ENCODE measurements around the gene MSI1. TPM values are rescaled to one million over a fixed set of nuclear protein-coding genes. Genes with fewer than 3 reads are reported as not detected.

MSI1 gene
- total RNA-seq, 4 donors from 2014 or later: 0.16 to 9.2 (median 0.70) TPM

- no peaks in the 10 kb centered on the region for H3K9me3 ChIP-seq
- 69% methylated on average over 3 of the region's 6 CpGs; no CpG with 5 or more reads in 1 of the 2 donors for WGBS, 2 donors (ENCODE audit: low coverage in 1 of 2)
- ATAC-seq: no peak
- H3K27me3 ChIP-seq: peaks cover 33% of the 10 kb centered on the region
- H3K36me3 ChIP-seq: no peaks in the 10 kb centered on the region
- no peak overlapping the region for H3K4me3 ChIP-seq
- TF ChIP-seq POLR2AphosphoS5 (IDR thresholded peaks at IDR 0.05) (no peak), POLR2A (IDR thresholded peaks at IDR 0.05) (no peak), CTCF (IDR thresholded peaks at IDR 0.05) (no peak), EP300 (IDR thresholded peaks at IDR 0.05) (no peak)
- no peak overlapping the region for H3K27ac ChIP-seq
- H3K4me1 ChIP-seq: peaks cover 0 to 34% (median 8%) of the 10 kb centered on the region in 3 donors
These were observed 4.5 kb downstream of the MSI1 start for GRCh38 chr12:120364487-120364886.

- Histone ChIP-seq H3K4me3 (no peak overlapping the region), H3K9me3 (no peaks in the 10 kb centered on the region), H3K27me3 (peaks cover 24% of the 10 kb centered on the region), H3K4me1 (peaks cover 0 to 26% (median 3%) of the 10 kb centered on the region in 3 donors), H3K36me3 (no peaks in the 10 kb centered on the region), H3K27ac (no peak overlapping the region)
- WGBS, 2 donors (ENCODE audit: low coverage in 1 of 2): 70 to 81% methylated on average over 5 of the region's 9 CpGs
- TF ChIP-seq POLR2A (IDR thresholded peaks at IDR 0.05) (no peak), CTCF (IDR thresholded peaks at IDR 0.05) (no peak), EP300 (IDR thresholded peaks at IDR 0.05) (no peak), POLR2AphosphoS5 (IDR thresholded peaks at IDR 0.05) (no peak)
- no peak for ATAC-seq
These were observed 5.6 kb downstream of the MSI1 start for GRCh38 chr12:120363274-120363855.

GRCh38 chr12:120362516-120363273 is 6.3 kb downstream of the MSI1 start:
- Histone ChIP-seq H3K27ac (no peak overlapping the region), H3K4me1 (peaks cover 0 to 19% (median 0%) of the 10 kb centered on the region in 3 donors), H3K36me3 (no peaks in the 10 kb centered on the region), H3K9me3 (no peaks in the 10 kb centered on the region), H3K27me3 (peaks cover 17% of the 10 kb centered on the region), H3K4me3 (no peak overlapping the region)
- WGBS, 2 donors (ENCODE audit: low coverage in 1 of 2): 68 to 87% methylated on average over 3 to 4 of the region's 14 CpGs
- ATAC-seq: no peak
- TF ChIP-seq POLR2A (IDR thresholded peaks at IDR 0.05): no peak
- TF ChIP-seq POLR2AphosphoS5 (IDR thresholded peaks at IDR 0.05): no peak

- 33% methylated on average over 1 of the region's 56 CpGs; no CpG with 5 or more reads in 1 of the 2 donors for WGBS, 2 donors (ENCODE audit: low coverage in 1 of 2)
- no peaks in the 10 kb centered on the region for H3K9me3 ChIP-seq
- H3K4me1 ChIP-seq: peaks cover 0 to 21% (median 0%) of the 10 kb centered on the region in 3 donors
- H3K4me3 ChIP-seq: peak overlapping the region; percentile 31 to 53
- TF ChIP-seq CTCF (IDR thresholded peaks at IDR 0.05): no peak
- no peak for TF ChIP-seq EP300 (IDR thresholded peaks at IDR 0.05)
- TF ChIP-seq POLR2A (IDR thresholded peaks at IDR 0.05): no peak
- no peak for TF ChIP-seq POLR2AphosphoS5 (IDR thresholded peaks at IDR 0.05)
- H3K36me3 ChIP-seq: no peaks in the 10 kb centered on the region
- ATAC-seq: peak; percentile 66
- H3K27ac ChIP-seq: peak overlapping the region in 1 of 4 donors; percentile 75
- peaks cover 13% of the 10 kb centered on the region for H3K27me3 ChIP-seq
These were observed 7.3 kb downstream of the MSI1 start for GRCh38 chr12:120361506-120362208.

GRCh38 chr12:120359128-120359527 is 9.8 kb downstream of the MSI1 start:
- Histone ChIP-seq H3K36me3 (no peaks in the 10 kb centered on the region), H3K4me1 (peaks cover 0 to 24% (median 0%) of the 10 kb centered on the region in 3 donors), H3K4me3 (no peak overlapping the region), H3K27me3 (peaks cover 13% of the 10 kb centered on the region), H3K9me3 (no peaks in the 10 kb centered on the region), H3K27ac (no peak overlapping the region)
- ATAC-seq: no peak
- WGBS, 2 donors (ENCODE audit: low coverage in 1 of 2): 90 to 100% methylated on average over 1 of the region's 1 CpG
- no peak for TF ChIP-seq POLR2A (IDR thresholded peaks at IDR 0.05)
- no peak for TF ChIP-seq CTCF (IDR thresholded peaks at IDR 0.05)
